HG03520 (cell line): Measurements from ENCODE around the gene NCR2.

Experiments
- ATAC-seq: cut with Tn5 transposase; IDR thresholded peaks from one replicate; pipeline ENCODE4 v1.9.1; 2021; ENCODE audit warnings: mild to moderate bottlenecking, moderate library complexity; ENCODE audit not compliant: unreplicated experiment

NCR2 gene

GRCh38 chr6:41327177-41327576, 8.2 kb upstream of the NCR2 start:
- ATAC-seq = no peak

- ATAC-seq = no peak
These were observed 3.8 kb upstream of the NCR2 start for GRCh38 chr6:41331401-41332150.

- ATAC-seq = no peak
These were observed 3.2 kb upstream of the NCR2 start for GRCh38 chr6:41332241-41332640.

GRCh38 chr6:41332842-41333736, 2.3 kb upstream of the NCR2 start:
- ATAC-seq = no peak

GRCh38 chr6:41334482-41335040, 847 bp upstream of the NCR2 start:
- ATAC-seq = no peak

- ATAC-seq = no peak
These were observed 535 bp downstream of the NCR2 start for GRCh38 chr6:41335943-41336342.

GRCh38 chr6:41336824-41337223, 1.4 kb downstream of the NCR2 start:
- no peak for ATAC-seq

GRCh38 chr6:41337709-41338108, 2.3 kb downstream of the NCR2 start:
- ATAC-seq = no peak

- ATAC-seq = no peak
These were observed 3.3 kb downstream of the NCR2 start for GRCh38 chr6:41338659-41339058.

GRCh38 chr6:41341580-41341979, 6.2 kb downstream of the NCR2 start:
- no peak for ATAC-seq

- ATAC-seq = no peak
These were observed 6.8 kb downstream of the NCR2 start for GRCh38 chr6:41342241-41342640.

- ATAC-seq = no peak
These were observed 8.3 kb downstream of the NCR2 start for GRCh38 chr6:41343641-41344187.

- no peak for ATAC-seq
These were observed 9.5 kb downstream of the NCR2 start for GRCh38 chr6:41344876-41345275.

- no peak for ATAC-seq
These were observed 10.5 kb downstream of the NCR2 start for GRCh38 chr6:41345901-41346300.

GRCh38 chr6:41346441-41346840, 11.0 kb downstream of the NCR2 start:
- no peak for ATAC-seq

GRCh38 chr6:41347378-41348050, 12.1 kb downstream of the NCR2 start:
- ATAC-seq = no peak

GRCh38 chr6:41348934-41349333, 13.5 kb downstream of the NCR2 start:
- no peak for ATAC-seq

GRCh38 chr6:41352396-41352795, 17.0 kb downstream of the NCR2 start:
- ATAC-seq = no peak

GRCh38 chr6:41352907-41353306, 17.5 kb downstream of the NCR2 start:
- no peak for ATAC-seq

GRCh38 chr6:41353333-41353732, 17.9 kb downstream of the NCR2 start:
- ATAC-seq = no peak

- ATAC-seq = no peak
These were observed 20.5 kb downstream of the NCR2 start for GRCh38 chr6:41355952-41356351.
